PFSK-1 (cell line): ENCODE data around the gene UNC45B.

Source experiments
- POLR2AphosphoS5 ChIP-seq: IDR thresholded peaks from 2 replicates; pipeline ENCODE4 v1.6.1; 2012; ENCODE audit warnings: low read depth, mild to moderate bottlenecking, control low read depth, low read length, moderate library complexity
- TF ChIP-seq, protein P1 (sequence below), 2 experiments: IDR thresholded peaks; 2 replicates each; pipeline versions ENCODE4 v1.6.1 to v1.8.0; 2011 to 2012; ENCODE audit warnings: low read depth in 2 of 2, low read length in 2 of 2, control low read depth in 1 of 2, inconsistent platforms in 1 of 2, mild to moderate bottlenecking in 1 of 2, moderate library complexity in 1 of 2; ENCODE audit not compliant: insufficient read depth in 1 of 2

DNA sequence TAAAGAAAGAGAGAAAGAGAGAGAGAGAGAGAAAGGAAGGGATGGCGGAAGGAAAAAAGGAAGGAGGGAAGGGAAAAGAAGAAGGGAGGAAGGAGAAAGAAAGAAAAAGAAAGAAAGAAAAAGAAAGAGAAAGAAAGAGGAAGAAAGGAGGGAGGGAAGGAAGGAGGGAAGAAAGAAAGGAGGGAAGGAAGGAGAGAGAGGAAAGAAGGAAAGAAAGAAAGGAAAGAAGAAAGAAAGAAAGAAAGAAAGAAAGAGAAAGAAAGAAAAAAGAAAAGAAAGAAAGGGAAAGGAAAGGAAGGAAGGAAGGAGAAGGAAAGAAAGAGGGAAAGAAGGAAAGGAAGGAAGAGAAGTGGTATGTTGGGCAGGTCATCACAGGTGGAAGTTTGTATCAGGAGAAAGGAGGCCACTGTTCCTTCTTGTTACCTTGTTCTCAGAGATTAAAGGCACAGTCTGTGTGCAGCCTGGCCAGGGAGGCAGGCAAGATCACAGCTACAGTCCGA is 27.3 kb downstream of the UNC45B start:
- TF ChIP-seq POLR2AphosphoS5 = no peak
- TF ChIP-seq, protein P1, sequence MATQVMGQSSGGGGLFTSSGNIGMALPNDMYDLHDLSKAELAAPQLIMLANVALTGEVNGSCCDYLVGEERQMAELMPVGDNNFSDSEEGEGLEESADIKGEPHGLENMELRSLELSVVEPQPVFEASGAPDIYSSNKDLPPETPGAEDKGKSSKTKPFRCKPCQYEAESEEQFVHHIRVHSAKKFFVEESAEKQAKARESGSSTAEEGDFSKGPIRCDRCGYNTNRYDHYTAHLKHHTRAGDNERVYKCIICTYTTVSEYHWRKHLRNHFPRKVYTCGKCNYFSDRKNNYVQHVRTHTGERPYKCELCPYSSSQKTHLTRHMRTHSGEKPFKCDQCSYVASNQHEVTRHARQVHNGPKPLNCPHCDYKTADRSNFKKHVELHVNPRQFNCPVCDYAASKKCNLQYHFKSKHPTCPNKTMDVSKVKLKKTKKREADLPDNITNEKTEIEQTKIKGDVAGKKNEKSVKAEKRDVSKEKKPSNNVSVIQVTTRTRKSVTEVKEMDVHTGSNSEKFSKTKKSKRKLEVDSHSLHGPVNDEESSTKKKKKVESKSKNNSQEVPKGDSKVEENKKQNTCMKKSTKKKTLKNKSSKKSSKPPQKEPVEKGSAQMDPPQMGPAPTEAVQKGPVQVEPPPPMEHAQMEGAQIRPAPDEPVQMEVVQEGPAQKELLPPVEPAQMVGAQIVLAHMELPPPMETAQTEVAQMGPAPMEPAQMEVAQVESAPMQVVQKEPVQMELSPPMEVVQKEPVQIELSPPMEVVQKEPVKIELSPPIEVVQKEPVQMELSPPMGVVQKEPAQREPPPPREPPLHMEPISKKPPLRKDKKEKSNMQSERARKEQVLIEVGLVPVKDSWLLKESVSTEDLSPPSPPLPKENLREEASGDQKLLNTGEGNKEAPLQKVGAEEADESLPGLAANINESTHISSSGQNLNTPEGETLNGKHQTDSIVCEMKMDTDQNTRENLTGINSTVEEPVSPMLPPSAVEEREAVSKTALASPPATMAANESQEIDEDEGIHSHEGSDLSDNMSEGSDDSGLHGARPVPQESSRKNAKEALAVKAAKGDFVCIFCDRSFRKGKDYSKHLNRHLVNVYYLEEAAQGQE (IDR thresholded peaks at IDR 0.05; ENCODE audit: insufficient read depth in 1 of 2, low read depth in 2 of 2, low read length in 2 of 2) = no peak
